ENCODE data around the gene FAM149A.

- TF ChIP-seq, protein P1, sequence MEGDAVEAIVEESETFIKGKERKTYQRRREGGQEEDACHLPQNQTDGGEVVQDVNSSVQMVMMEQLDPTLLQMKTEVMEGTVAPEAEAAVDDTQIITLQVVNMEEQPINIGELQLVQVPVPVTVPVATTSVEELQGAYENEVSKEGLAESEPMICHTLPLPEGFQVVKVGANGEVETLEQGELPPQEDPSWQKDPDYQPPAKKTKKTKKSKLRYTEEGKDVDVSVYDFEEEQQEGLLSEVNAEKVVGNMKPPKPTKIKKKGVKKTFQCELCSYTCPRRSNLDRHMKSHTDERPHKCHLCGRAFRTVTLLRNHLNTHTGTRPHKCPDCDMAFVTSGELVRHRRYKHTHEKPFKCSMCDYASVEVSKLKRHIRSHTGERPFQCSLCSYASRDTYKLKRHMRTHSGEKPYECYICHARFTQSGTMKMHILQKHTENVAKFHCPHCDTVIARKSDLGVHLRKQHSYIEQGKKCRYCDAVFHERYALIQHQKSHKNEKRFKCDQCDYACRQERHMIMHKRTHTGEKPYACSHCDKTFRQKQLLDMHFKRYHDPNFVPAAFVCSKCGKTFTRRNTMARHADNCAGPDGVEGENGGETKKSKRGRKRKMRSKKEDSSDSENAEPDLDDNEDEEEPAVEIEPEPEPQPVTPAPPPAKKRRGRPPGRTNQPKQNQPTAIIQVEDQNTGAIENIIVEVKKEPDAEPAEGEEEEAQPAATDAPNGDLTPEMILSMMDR (conservative IDR thresholded peaks at IDR 0.05; ENCODE audit: low read length): no peak
- no peak for TF ChIP-seq EZH2phosphoT487 (IDR thresholded peaks at IDR 0.05; ENCODE audit: borderline replicate concordance)
These were observed 1.6 kb upstream of the FAM149A start for GRCh38 chr4:186102931-186103330.

All from Loucy (cell line).